Uterus (tissue), 4 donors: ENCODE data around the gene ZDHHC11. TPM values are rescaled to one million over a fixed set of nuclear protein-coding genes. Genes with fewer than 3 reads are reported as not detected.
"Not testable (repeated sequence)": the region's sequence is repeated elsewhere in the genome, so short reads cannot be mapped to it uniquely, and the experiment has no call there.

Experiments
- DNase-seq, 2 donors: peaks; one replicate each; pipeline ENCODE4 v3.0.0-alpha.2; 2019 to 2020
- H3K27ac ChIP-seq, 2 donors: fragments of 200-600 bp; sonication (generic); 1 replicate in 1 of 2; 2 replicates in 1 of 2; pipeline ENCODE4 v1.5.1; 2016 to 2018
- H3K27me3 ChIP-seq, 2 donors: fragments of 200-600 bp; sonication (generic); one replicate each; pipeline ENCODE4 v1.5.1; 2018 to 2019; ENCODE audit warnings: control low read depth in 1 of 2
- H3K36me3 ChIP-seq, 2 donors: fragments of 200-600 bp; sonication (generic); one replicate each; pipeline ENCODE4 v1.5.1; 2019; ENCODE audit warnings: control low read depth in 1 of 2
- H3K4me1 ChIP-seq, 2 donors: fragments of 200-600 bp; sonication (generic); one replicate each; pipeline ENCODE4 v1.5.1; 2018 to 2019; ENCODE audit warnings: control low read depth in 1 of 2
- H3K4me3 ChIP-seq, 2 donors: fragments of 200-600 bp; sonication (generic); 1 replicate in 1 of 2; 2 replicates in 1 of 2; pipeline ENCODE4 v1.5.1; 2018 to 2019; ENCODE audit warnings: mild to moderate bottlenecking in 1 of 2
- H3K9me3 ChIP-seq, 2 donors: fragments of 200-600 bp; sonication (generic); one replicate each; pipeline ENCODE4 v1.5.1; 2019; ENCODE audit warnings: control low read depth in 1 of 2
- CTCF ChIP-seq, 4 experiments: fragments of 200-600 bp in 2 of 4; fragments of 450-650 bp in 2 of 4; sonication (generic) in 2 of 4; IDR thresholded peaks; one replicate each; pipeline ENCODE4 v1.5.1; 2016 to 2019; ENCODE audit warnings: antibody characterized with exemption in 4 of 4, mild to moderate bottlenecking in 2 of 4, moderate library complexity in 1 of 4
- POLR2A ChIP-seq, 2 donors: fragments of 450-650 bp; IDR thresholded peaks; one replicate each; pipeline ENCODE4 v1.6.1; 2016; ENCODE audit warnings: antibody characterized with exemption in 2 of 2, mild to moderate bottlenecking in 1 of 2, moderate library complexity in 1 of 2
- intact Hi-C: fragments of 100-400 bp; cut with DNase I; formaldehyde crosslinking; loops from one replicate; pipeline ENCODE4 v1.15.1; 2023; ENCODE audit warnings: low total_unique reads
- total RNA-seq, 4 donors: library from RNA; depleted of rRNA in 3 of 4; stranded (reverse); fragments of >200 nt in 3 of 4; gene quantifications; one replicate each; pipeline versions ENCODE4 v1.1.0 to v1.2.4, GENCODE V29; 2014 to 2023
- donor health status: DM: yes; HTN: yes; CAD: no.

ZDHHC11 gene
- total RNA-seq, 4 donors from 2014 or later, result 1.8 to 14.4 (median 8.2) TPM; not detected in 1

GRCh38 chr5:825544-825943, 25.2 kb downstream of the ZDHHC11 start:
- intact Hi-C loops, H3K27me3 ChIP-seq, DNase-seq, H3K36me3 ChIP-seq, H3K9me3 ChIP-seq, H3K4me3 ChIP-seq, H3K4me1 ChIP-seq, H3K27ac ChIP-seq: not testable (repeated sequence)

GRCh38 chr5:821504-821903, 29.3 kb downstream of the ZDHHC11 start:
- Histone ChIP-seq H3K9me3 (no peaks in the 10 kb centered on the region), H3K27me3 (no peaks in the 10 kb centered on the region), H3K36me3 (no peaks in the 10 kb centered on the region), H3K27ac (no peak overlapping the region), H3K4me3 (no peak overlapping the region), H3K4me1 (no peaks in the 10 kb centered on the region)
- intact Hi-C loops, result no loop called here
- TF ChIP-seq CTCF (IDR thresholded peaks at IDR 0.05), result no peak
- no peak for TF ChIP-seq POLR2A (IDR thresholded peaks at IDR 0.05)
- DNase-seq, result no peak

GRCh38 chr5:820245-820644, 30.5 kb downstream of the ZDHHC11 start:
- H3K4me1 ChIP-seq, result no peaks in the 10 kb centered on the region
- intact Hi-C loops, result no loop called here
- no peaks in the 10 kb centered on the region for H3K9me3 ChIP-seq
- no peaks in the 10 kb centered on the region for H3K27me3 ChIP-seq
- no peak overlapping the region for H3K4me3 ChIP-seq
- TF ChIP-seq CTCF (IDR thresholded peaks at IDR 0.05), result no peak
- TF ChIP-seq POLR2A (IDR thresholded peaks at IDR 0.05), result no peak
- DNase-seq, result no peak
- H3K27ac ChIP-seq, result no peak overlapping the region
- H3K36me3 ChIP-seq, result no peaks in the 10 kb centered on the region

GRCh38 chr5:819078-819477, 31.7 kb downstream of the ZDHHC11 start:
- Histone ChIP-seq H3K27ac (no peak overlapping the region), H3K27me3 (no peaks in the 10 kb centered on the region), H3K4me3 (no peak overlapping the region), H3K9me3 (no peaks in the 10 kb centered on the region), H3K4me1 (no peaks in the 10 kb centered on the region), H3K36me3 (no peaks in the 10 kb centered on the region)
- DNase-seq, result no peak
- intact Hi-C loops, result no loop called here
- no peak for TF ChIP-seq CTCF (IDR thresholded peaks at IDR 0.05)
- TF ChIP-seq POLR2A (IDR thresholded peaks at IDR 0.05), result no peak

- TF ChIP-seq CTCF (IDR thresholded peaks at IDR 0.05) (no peak), POLR2A (IDR thresholded peaks at IDR 0.05) (no peak)
- Histone ChIP-seq H3K4me1 (no peaks in the 10 kb centered on the region), H3K4me3 (no peak overlapping the region), H3K27ac (no peak overlapping the region), H3K9me3 (no peaks in the 10 kb centered on the region), H3K36me3 (no peaks in the 10 kb centered on the region), H3K27me3 (no peaks in the 10 kb centered on the region)
- DNase-seq, result no peak
- intact Hi-C loops, result no loop called here
Observed at GRCh38 chr5:816176-816575, 34.6 kb downstream of the ZDHHC11 start.

- TF ChIP-seq CTCF (IDR thresholded peaks at IDR 0.05) (no peak), POLR2A (IDR thresholded peaks at IDR 0.05) (no peak)
- H3K27ac ChIP-seq, result no peak overlapping the region
- H3K4me3 ChIP-seq, result no peak overlapping the region
- no peak for DNase-seq
- no peaks in the 10 kb centered on the region for H3K4me1 ChIP-seq
- intact Hi-C loops, result no loop called here
- H3K9me3 ChIP-seq, result no peaks in the 10 kb centered on the region
- no peaks in the 10 kb centered on the region for H3K36me3 ChIP-seq
- no peaks in the 10 kb centered on the region for H3K27me3 ChIP-seq
Observed at GRCh38 chr5:815449-815848, 35.3 kb downstream of the ZDHHC11 start.

- H3K27me3 ChIP-seq, DNase-seq, H3K4me1 ChIP-seq, H3K9me3 ChIP-seq, H3K4me3 ChIP-seq, H3K36me3 ChIP-seq, intact Hi-C loops, H3K27ac ChIP-seq: not testable (repeated sequence)
Observed at GRCh38 chr5:813575-813974, 37.2 kb downstream of the ZDHHC11 start.

GRCh38 chr5:811384-811783, 39.4 kb downstream of the ZDHHC11 start:
- intact Hi-C loops, result not testable (repeated sequence)

More at GRCh38 chr5:811384-811783, 39.4 kb downstream of the ZDHHC11 start:
- H3K36me3 ChIP-seq, DNase-seq, H3K4me3 ChIP-seq, H3K27me3 ChIP-seq, H3K27ac ChIP-seq, H3K4me1 ChIP-seq, H3K9me3 ChIP-seq: not testable (repeated sequence)
